Hematopoietic multipotent progenitor cell treated with erythropoietin and hydrocortisone succinate and interleukin-3 and kit ligand, for 15 days (in vitro differentiated cells): ENCODE data around the gene ZMYND10.

Experiments used
- DNase-seq: peaks from one replicate; pipeline ENCODE4 v3.0.0-alpha.2; 2015; ENCODE audit warnings: low spot score

Gene ZMYND10

DNA sequence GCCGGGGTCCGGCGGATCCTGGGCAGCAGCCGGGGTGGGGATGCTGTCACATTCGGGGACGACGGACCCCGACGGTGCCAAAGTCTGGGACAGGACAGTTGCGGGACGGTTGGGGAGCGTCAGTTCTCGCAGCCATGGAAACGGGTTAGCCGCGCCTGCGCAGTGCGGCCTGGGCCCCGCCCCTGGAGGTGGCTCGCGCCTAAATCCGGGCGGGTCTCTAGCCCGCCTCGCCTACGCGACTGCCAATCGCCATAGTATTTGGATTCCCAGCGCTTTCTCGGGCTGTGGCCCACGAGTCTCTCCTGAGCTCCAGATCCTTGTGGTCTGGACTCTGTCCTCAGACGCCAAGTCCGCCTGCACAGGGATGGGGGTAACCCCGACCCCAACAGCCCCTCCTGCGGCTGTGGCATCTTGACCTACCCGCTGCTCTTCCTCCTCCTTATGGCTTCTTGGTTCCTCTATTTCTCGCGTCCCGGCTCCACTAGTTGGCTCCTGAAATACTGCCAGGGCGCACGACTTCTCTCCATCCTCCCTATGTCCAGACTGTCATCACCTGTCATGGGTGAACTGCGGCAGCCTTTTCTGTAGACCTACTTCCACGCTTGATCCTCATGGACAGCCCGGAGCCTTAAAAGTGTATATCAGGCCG lies at the start of gene ZMYND10:
Gene ZMYND10 (minus strand): TSS at position 147 of the 649 bp plus-strand sequence. CDS start 153 bp downstream, outside the sequence.
- DNase-seq = peak; percentile 80

DNA sequence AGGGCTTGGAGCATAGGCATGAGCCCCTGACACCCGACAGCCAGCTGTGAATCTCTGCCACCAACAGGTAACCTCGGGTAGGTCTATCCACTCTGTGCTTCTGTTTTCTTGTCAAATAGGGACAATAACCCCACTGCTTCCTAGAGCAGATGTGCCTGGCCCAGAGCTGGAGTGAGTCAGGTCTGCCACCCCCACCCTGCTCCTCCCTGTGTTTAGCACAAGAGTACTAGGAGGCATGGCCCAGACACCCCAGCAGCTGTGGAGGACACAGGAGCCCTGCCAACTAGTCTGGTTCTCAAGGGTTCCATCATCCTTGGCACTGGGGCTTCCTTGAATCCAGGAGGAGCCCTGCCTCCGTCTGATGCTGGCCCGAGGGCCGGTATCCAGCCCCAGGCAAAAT lies 47.5 kb upstream of the ZMYND10 start:
- DNase-seq = no peak

DNA sequence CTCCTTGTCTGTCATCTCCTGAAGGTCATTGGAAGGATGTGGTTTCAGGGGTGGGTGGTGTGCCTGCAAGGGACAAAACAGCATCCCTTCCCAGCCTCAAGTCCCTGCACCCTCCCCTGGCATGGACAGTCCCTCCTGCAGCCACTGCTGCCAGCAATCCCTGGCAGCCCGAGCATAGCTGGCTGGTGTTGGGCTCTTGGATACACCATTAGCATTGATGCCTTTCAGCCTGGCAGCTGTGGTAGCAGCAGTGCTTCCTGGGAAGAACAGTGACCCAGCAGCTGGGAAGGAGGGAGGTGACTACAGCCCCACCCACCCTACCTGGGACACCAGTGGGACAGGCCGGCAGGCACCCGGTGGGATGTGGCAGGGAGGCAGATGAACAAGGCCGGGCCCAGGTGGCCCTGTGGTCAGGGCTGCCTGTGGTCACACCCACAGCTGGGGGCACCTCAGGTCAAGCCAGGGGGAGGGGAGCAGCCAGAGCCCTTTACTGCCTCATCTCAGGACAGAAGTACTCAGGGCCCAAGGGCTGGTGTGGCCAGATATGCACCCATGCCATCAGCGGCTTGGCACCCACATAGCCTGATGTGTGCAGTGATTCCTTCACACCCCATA lies 46.7 kb upstream of the ZMYND10 start:
- DNase-seq = no peak

DNA sequence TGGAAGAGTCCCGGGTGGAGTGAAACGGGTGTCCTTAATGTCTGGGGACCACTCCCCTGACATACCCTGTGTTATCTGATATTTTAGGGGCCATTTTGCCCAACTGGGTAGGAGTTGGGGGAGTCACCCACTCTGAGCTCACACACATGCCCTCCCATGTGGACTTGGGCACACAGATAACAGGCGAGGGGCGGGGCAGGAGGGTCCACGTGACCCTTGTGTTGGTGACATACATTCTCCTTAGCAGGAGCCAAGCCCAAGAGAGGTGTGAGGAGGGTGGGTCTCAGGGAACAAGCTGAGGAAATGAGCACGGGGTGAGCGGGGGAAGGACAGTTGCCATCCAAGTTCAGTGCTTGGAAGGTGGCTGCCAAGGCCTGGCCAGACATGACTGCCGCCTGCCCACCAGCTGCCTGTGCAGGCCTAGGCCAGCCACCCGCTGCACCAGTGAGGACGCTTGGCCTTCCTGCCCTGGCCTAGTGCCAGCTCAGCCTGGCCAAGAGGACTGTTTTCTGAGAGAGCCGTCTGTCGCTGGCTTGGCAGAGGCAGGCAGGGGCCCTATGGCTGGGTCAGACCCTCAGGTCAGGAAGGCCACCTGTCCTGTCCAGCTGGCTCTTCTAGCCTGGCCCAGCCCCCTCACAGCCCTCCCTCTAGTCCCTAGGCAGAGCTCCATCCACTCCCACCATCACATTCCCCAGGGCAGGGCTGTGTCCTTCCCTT lies 45.1 kb upstream of the ZMYND10 start:
- peak; percentile 81 for DNase-seq

DNA sequence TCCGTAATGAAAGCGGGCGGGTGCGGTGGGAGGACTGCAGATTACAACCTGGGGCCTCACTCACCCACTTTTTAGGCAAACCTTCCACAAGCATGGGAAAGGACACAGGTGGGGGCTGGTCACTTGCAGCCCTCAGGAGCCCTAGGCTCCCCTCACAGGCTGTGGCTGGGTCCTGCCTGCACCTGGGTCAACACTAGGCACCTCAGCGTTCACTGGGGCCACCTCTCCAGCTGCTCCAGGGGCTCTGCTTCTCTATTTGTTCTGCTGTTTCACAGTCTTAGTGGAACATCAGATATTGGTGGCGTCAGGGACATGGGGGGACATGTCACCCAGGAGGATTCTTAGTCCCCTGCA lies 43.9 kb upstream of the ZMYND10 start:
- DNase-seq = no peak

DNA sequence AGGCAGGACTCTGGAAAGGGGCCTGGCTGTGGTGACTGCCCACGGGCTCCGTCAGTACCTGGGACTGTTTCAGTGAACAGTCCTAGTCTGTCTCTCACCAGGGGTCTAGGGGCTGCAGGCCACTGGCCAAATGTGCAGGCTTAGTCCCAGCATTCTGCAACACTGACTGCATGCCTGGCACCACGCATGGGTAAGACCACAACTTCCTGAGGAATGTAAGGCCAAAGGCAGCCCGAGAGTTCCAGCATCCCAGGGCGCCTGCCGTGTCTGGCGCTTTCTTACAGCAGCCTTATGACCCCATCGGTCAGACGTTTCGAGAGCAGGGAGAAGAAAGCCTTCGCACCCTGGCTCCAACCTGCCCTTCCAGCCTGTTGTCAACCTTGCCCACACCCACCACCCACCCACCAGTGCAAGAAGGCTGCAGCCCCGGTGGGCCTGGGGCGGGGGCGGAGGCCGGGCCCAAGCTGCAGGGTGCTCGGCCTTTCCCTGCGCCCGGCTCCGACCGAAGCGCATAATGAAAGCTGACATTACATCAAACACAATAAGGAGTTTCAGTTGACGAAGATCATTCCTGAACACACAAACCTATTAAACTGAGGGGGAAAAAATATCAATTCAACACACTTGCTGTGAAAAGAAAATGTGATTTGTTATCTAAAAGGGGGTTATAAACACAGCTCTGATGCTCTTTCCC lies 43.3 kb upstream of the ZMYND10 start:
- no peak for DNase-seq

DNA sequence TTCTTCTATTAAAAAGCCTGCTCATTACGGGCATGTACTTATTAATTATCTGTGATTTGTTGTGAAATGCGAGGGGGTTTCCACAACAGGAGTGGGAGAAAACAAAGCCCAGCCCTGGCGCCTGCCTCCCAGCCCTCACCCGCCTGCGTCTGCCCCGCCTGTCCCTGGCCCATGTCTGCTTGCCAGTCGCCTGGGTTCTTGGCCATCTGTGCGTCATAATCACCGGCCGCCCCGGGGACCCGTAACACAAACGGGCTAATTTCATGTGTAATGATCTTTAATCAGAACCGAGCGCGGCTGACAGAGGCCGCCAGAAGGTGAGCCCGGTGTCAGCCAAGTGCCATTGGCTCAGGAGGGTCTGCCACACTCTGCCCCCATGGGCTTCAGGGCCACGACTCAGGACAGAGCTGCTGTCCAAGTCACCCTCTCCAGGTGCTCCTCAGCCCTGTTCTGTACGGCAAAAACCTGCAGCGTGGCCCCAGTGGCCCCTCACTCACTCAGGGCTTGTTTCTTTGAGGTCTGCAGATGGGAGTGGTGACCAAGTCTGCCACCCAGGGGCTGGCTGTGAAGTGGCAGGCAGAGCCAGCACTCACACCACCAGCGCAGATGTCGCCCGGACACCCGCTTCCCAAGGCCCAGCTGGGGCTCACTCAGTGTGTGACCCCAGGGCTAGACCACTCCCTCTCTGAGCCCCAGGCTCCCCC lies 42.6 kb upstream of the ZMYND10 start:
- peak; percentile 17 for DNase-seq

DNA sequence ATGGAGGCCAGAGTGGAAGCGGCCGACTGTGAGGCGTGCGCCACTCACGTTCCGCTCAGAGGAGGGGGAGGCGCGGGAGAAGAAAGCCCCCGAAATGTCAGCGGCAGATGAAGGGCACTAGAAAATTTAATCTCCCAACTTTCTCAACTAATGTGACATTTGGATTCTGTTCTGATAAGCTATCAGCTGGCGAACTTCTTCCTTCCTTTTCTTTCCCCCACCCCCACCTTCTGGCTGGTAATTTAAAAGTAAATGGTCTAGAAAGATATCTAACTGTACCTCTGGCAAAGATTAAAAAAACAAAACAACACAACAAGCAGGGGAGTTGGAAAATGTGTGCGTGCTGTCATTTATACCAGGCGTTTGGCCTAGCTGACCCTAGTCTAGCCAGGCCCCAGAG lies 40.2 kb upstream of the ZMYND10 start:
- no peak for DNase-seq

DNA sequence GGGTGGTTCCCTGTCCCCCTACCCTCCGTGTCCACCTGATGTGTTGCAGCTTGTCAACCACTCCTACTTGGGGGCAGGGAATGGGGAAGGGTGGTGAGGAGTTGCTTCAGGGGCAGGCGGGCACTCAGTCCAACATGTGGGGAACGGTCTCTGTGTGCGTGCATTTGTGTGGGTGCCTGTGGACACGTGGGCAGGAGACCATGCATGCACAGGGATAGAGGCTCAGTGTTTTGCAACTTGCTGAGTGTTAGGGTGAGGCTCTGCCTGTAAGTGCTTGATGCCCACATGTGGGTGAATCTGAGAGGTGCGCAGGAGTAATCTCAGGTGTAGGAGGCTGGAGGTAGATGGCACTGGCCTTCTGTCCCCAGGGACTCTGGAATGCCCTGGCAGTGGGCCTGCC lies 38.2 kb upstream of the ZMYND10 start:
- DNase-seq = no peak

DNA sequence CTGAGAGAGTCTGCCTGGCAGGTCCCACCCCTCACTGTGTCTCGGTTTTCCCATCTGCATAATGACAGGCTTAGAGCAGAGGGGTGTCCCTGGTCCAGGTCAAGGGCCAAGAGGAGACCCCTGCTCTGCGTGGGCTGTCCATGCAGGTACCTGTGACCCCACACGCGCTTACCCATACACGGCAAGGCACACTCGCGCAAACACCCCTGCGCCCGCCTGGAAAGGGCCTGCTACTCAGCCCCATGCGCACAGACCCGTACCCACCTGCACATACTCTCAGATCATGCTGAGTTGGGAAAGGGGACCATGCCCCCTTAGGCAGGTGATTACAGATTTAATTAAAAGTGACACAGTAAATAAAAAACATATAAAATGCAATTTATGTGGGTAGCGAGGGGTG lies 37.2 kb upstream of the ZMYND10 start:
- no peak for DNase-seq

DNA sequence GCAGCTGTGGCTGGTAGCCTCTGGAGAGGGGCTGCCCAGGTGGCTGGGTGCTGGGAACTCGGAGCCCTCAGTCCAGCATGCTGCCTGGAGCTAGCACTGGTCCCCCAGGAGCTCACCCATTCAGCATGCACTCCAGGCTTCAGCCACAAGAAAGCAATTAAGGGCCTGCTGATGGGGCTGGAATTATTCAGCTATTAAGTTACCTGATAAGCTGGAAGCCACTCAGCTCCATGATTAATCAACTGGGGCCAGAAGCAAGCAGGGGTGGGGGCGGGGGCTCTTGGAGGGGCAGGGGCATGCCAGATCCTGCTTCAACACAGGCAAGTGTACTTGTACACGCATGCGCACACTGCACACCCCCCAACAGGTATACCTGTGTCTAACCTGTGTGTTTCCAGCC lies 35.9 kb upstream of the ZMYND10 start:
- peak; percentile 38 for DNase-seq

DNA sequence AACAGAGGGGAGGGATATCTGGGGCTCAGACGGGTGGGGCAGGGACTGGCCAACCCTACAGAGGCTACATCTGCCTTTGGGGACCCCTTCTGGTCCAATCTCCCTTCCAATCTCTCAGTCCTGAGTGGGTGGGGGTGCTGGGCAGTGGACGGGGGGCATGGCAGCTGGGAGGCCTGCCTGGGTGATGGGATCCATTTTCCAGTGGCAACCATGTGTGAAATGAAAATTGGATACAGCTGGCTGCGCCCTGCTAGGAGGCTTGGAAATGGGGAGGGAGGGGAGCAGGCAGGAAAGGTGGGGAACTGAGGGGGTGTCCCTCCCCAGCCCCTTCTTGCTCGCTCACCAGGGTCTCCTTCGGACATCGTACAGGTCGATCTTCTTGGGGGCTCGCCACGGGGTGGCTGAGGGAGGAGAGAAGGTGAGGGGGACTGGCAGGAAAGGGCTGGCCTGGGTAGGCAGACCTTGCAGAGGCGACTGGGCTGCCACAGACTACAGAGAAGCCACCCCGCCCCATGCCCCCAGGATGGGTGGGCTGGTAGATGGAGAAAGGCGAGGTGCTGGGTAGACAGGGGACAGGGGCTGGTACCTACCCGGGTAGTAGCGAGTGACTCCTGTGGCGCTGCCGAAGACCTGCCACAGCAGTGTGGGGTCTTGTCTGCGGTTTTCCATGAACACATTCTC lies 35.0 kb upstream of the ZMYND10 start:
- DNase-seq = no peak

DNA sequence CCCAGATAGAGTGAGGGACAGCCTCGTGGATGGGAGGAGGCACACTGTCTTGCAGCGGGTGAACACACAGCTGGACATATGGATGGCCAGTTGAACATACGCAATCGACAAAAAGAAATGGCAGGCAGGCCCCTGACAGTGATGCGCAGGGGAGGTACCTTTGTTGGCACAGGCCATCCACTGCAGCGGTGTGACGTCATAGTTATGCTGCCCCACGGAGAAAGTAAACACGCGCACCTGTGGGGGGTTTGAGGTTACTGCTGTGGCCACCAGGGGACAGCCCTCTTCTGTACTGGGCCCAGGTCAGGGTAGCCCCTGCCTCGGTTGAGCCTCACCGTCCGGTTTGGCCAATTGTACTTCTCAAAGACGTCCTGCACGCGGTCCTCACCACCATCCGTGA lies 33.2 kb upstream of the ZMYND10 start:
- no peak for DNase-seq

DNA sequence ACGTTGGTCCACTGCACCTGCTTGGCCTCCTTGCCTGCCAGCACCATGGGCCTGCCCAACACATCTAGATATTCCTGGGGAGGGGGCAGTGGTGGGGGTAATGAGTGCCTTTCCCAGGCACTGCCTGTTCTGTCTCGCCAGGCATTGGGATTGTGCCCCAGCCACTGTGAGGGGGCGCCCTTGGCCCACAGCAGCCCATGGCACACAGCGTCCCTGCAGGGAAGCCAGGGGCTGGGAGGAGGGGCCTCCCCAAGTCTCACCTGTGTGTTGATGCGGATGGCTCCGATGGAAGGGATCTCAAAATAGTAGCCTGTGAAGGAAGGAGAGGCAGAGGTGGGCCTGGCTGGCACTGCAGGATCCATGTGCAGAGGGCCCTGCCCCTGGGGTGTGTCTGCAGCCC lies 32.5 kb upstream of the ZMYND10 start:
- DNase-seq = no peak

DNA sequence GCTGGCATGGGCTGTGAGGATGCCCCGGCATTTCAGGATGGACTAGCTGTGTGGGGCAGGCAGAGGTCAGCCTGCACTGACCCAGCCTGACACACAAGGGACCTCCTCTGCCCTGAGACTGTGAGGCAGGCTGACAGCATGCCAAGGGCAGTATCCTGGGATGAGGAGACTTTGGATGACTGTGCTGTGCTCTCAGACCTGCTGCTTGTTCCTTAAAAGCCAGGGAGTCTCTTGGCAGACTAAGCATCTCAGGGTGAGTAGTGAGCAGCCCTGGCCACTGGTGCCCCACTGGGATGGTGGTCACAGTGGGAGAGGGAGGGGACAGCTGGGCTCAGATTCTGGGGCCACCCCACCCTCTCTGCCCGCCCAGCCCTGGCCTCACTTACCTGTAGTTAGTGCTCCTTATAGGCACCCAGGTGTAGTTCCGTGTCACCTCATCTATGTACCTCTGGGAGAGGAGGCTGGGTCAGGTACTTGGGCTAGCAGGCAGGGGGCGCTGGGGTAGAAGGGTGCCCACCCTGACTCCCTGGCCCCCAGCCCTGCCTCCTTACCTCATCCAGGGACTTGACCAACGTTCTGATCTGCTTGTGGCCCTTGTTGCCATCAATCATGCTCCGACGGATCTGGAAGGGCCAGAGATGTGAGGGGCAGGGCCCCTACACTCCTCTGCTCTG lies 29.9 kb upstream of the ZMYND10 start:
- DNase-seq = no peak

DNA sequence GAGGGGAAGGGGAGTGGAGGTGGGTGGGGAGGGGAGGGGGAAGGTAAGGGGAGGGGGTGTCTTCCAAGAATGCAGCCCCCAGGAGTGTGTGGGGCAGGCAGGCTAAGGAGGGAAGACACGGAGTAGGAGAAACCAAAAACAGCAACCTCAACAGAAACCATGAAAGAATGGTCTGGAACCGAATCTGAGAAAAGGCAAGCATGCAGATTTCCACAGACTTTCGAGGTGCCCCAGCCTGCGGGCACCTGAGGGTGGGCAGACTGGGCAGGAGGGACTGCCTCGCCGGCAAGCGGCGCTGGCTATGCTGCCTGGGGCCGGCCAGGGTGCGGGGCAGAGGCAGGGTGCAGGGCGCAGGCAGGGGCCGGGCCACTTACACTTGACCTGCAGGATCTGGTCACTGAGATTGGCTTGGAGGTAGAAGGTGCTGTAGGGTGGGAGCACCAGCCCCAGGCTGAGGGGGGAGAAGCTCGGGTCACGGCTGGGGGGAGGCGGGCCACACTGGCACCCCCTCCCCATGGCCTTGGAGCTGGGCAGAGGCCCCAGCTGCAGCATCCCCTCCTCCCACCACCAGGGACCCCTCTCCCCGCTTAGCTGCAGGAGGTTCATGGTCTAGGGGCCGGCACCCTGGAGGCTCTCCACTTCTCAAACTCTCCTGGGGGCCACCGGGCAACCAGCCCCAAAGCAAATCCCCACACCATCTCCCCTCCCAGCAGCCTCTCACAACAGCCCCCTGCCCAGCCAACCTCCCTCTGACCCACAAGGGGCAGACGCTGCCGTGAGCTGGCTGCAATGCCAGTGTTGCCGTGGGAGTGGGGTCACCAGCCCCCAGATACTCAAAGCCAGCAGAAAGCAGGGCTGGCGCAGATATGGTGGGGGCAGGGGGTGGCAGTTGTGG lies 29.1 kb upstream of the ZMYND10 start:
- no peak for DNase-seq

DNA sequence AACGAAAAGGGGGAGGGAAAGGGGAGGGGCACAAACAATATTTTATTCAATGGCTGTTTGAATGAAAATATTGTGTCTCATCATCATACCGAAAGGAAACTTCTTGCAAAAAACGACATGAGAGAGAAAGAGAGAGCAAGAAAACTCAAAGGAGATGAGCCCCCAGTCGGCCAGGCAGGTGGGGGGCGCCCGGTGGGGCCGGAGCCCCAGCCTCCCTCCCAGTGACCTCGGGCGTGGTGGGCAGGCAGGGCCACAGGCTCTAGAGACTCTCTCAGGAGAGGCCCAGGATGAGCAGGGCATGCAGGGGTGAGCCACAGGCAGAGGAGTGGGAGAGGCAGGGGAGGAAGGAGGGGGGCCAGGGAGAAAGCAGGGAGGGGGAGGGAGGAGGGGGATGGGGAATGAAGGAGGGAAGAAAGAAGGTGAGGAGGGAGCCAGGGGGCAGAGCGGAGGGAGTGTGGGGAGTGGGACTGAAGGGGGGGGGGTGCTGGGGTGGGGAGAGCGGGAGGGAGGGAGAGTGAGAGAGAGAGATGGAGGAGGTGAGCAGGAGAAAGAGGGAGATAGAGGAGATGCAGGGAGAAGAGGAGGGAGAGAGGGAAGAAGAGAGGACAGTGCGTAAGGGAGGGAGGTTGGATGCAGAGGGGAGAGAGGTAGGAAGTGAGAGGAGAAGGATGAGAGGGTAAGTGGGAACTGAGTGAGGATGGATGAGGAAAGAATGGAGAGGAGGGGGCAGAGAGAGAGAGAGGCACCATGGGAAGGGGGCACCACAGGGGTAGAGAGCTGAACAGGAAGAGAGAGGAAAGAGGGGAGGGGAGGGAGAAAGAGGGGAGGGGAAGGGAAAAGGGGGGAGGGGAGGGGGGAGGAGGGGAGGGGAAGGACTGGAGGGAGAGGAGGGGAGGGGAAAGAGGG lies 27.9 kb upstream of the ZMYND10 start:
- no peak for DNase-seq

DNA sequence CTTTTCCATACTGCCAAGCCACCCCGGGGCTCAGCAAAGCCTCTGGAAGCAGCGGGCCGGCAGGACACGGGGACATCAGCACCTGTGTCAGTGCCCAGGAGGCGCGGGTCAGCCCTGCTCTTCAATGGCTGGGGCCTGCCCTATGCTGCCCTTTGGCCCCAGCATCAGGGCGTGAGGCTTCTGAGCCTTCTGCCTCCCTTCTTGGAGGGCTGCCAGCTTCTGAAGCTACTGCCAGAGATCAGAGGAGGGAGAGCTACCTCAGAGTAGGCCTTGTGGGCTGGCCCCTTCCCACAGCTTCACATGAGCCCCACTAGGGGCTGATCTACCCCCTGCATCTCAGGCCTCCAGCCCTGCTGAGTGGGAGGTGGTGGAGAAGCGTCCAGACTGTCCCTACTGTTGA lies 26.8 kb upstream of the ZMYND10 start:
- DNase-seq = peak; percentile 73

DNA sequence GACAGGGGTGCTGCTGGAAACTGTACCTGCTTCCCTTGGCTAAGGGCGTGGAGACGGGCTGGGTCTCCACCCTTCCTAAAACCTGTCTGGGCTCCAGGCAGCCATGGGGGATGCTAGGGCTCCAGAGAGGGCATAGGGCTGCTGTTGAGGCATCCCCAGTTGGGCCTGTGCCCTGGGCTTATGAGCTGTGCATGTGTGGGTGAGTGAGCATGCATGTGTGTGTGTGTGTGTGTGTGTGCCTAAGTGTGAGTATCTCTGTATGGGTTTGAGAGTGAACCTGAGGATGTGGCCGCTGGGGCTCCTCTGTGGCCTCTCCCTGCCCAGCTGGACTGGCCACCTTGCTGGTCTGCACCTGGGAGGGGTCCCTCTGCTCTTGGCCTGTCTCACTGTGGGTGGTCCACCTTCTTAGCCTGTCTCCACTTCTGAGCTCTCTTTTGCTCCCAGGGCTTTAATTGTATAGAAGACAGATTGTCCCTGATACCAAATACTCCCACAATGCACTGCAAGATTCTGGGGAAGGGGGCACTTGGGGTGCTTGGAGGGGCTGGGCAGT lies 25.7 kb upstream of the ZMYND10 start:
- DNase-seq = no peak
